Progenitor cell of endocrine pancreas (in vitro differentiated cells): ENCODE measurements around the gene ADSL. TPM values are rescaled to one million over a fixed set of nuclear protein-coding genes. Genes with fewer than 3 reads are reported as not detected.

ENCODE experiments used
- DNase-seq: peaks from one replicate; pipeline ENCODE4 v3.0.0; 2021; ENCODE audit warnings: low spot score; ENCODE audit not compliant: unreplicated experiment
- H3K27ac Mint-ChIP-seq: 2 replicates; pipeline ENCODE4 v1.8.0; 2021; ENCODE audit warnings: mild to moderate bottlenecking, moderate library complexity, mixed read lengths
- H3K27me3 Mint-ChIP-seq: 2 replicates; pipeline ENCODE4 v1.8.0; 2021; ENCODE audit warnings: mixed read lengths
- H3K36me3 Mint-ChIP-seq: 2 replicates; pipeline ENCODE4 v1.8.0; 2022; ENCODE audit warnings: mixed read lengths; ENCODE audit not compliant: insufficient read depth
- H3K4me1 Mint-ChIP-seq: 2 replicates; pipeline ENCODE4 v1.8.0; 2021; ENCODE audit warnings: low read depth, mixed read lengths
- H3K4me3 Mint-ChIP-seq: 2 replicates; pipeline ENCODE4 v1.8.0; 2021; ENCODE audit warnings: low read depth, mild to moderate bottlenecking, moderate library complexity, mixed read lengths
- H3K9me3 Mint-ChIP-seq: 2 replicates; pipeline ENCODE4 v1.8.0; 2021; ENCODE audit warnings: low read depth, mixed read lengths
- total RNA-seq: library from RNA; stranded (reverse); gene quantifications from 2 replicates; pipeline ENCODE4 v1.2.1, GENCODE V29; 2021
- TF ChIP-seq, protein P1 (sequence below): fragments of 200-600 bp; sonication (generic); IDR thresholded peaks from one replicate; pipeline ENCODE4 v1.5.0; 2021; ENCODE audit warnings: antibody characterized with exemption, mild to moderate bottlenecking; ENCODE audit not compliant: unreplicated experiment

Gene ADSL
- total RNA-seq, 1 donor from 2014 or later: 85.0 TPM

DNA sequence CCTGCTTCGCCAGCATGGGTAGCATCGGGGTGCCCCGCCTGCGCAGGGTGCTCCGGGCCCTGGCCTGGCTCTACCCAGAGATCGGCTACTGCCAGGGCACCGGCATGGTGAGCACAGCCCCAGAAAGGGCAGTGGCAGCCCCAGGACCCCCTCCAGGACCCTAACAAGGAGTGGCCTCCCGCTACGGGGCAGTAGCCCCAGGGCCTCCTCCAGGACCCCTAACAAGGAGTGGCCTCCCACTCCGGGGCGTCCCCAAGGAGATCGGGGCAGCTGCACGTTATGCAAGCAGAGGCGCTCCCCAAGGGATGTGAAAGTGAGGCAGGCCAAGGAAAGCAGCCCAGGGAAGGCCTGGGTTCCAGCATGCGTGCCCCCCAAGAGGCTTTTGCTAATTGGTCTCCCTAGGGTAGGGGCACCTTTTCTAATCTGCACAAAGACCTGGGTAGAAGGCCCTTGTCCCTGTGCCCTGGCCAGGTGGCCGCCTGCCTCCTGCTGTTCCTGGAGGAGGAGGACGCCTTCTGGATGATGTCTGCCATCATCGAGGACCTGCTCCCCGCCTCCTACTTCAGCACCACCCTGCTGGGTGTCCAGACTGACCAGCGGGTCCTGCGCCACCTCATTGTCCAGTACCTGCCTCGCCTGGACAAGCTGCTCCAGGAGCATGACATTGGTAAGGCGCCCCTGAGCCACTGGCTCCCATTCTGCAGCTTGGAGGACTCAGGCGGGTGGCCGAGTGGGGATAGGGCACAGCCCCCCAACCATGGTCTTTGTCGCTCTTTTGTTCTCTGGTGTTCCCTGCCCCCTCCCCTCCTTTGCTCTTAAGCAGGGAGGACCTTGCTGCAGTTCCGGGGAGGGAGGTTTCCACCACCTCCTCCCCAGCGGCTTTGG lies 59.1 kb downstream of the ADSL start:
- Mint-ChIP-seq H3K27ac (no peak overlapping the region), H3K36me3 (peaks cover 18% of the 10 kb centered on the region), H3K4me3 (no peak overlapping the region), H3K27me3 (no peaks in the 10 kb centered on the region), H3K9me3 (no peaks in the 10 kb centered on the region), H3K4me1 (no peaks in the 10 kb centered on the region)
- no peak for DNase-seq
- TF ChIP-seq, protein P1, sequence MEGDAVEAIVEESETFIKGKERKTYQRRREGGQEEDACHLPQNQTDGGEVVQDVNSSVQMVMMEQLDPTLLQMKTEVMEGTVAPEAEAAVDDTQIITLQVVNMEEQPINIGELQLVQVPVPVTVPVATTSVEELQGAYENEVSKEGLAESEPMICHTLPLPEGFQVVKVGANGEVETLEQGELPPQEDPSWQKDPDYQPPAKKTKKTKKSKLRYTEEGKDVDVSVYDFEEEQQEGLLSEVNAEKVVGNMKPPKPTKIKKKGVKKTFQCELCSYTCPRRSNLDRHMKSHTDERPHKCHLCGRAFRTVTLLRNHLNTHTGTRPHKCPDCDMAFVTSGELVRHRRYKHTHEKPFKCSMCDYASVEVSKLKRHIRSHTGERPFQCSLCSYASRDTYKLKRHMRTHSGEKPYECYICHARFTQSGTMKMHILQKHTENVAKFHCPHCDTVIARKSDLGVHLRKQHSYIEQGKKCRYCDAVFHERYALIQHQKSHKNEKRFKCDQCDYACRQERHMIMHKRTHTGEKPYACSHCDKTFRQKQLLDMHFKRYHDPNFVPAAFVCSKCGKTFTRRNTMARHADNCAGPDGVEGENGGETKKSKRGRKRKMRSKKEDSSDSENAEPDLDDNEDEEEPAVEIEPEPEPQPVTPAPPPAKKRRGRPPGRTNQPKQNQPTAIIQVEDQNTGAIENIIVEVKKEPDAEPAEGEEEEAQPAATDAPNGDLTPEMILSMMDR: no peak

DNA sequence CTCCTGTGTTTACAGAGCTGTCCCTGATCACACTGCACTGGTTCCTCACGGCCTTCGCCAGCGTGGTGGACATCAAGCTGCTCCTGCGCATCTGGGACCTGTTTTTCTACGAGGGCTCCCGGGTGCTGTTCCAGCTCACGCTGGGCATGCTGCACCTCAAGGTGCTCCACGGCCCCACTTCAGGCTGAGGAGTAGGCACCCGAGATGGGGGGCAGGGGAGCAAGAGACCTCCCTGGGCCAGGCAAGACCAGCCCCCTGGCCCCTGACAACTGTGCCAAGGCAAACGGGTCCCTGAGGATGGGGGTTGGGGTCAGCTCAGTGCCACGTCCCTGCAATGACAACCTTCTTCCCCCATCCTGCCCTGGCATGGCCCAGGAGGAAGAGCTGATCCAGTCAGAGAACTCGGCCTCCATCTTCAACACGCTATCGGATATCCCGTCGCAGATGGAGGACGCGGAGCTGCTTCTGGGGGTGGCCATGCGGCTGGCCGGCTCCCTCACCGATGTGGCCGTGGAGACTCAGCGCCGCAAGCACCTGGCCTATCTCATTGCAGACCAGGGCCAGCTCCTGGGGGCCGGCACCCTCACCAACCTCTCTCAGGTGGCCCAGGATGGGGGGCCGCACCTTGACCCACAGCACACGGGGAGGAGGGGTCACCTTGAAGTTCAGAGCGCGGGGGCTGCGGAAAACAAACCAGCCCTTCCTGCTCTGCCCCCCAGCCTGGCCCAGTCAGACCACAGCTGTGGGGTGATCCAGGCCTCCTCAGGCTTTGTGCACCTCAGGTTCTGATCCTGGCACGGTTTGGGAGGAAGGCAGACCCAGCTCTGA lies 60.0 kb downstream of the ADSL start:
- Mint-ChIP-seq H3K4me1 (no peaks in the 10 kb centered on the region), H3K27me3 (no peaks in the 10 kb centered on the region), H3K27ac (no peak overlapping the region), H3K9me3 (no peaks in the 10 kb centered on the region), H3K4me3 (no peak overlapping the region), H3K36me3 (peaks cover 18% of the 10 kb centered on the region)
- TF ChIP-seq, protein P1: no peak
- no peak for DNase-seq

- Mint-ChIP-seq H3K36me3 (peaks cover 15% of the 10 kb centered on the region), H3K4me3 (no peak overlapping the region)
These were observed 60.9 kb downstream of the ADSL start for GRCh38 chr22:40407021-40407761.

DNA sequence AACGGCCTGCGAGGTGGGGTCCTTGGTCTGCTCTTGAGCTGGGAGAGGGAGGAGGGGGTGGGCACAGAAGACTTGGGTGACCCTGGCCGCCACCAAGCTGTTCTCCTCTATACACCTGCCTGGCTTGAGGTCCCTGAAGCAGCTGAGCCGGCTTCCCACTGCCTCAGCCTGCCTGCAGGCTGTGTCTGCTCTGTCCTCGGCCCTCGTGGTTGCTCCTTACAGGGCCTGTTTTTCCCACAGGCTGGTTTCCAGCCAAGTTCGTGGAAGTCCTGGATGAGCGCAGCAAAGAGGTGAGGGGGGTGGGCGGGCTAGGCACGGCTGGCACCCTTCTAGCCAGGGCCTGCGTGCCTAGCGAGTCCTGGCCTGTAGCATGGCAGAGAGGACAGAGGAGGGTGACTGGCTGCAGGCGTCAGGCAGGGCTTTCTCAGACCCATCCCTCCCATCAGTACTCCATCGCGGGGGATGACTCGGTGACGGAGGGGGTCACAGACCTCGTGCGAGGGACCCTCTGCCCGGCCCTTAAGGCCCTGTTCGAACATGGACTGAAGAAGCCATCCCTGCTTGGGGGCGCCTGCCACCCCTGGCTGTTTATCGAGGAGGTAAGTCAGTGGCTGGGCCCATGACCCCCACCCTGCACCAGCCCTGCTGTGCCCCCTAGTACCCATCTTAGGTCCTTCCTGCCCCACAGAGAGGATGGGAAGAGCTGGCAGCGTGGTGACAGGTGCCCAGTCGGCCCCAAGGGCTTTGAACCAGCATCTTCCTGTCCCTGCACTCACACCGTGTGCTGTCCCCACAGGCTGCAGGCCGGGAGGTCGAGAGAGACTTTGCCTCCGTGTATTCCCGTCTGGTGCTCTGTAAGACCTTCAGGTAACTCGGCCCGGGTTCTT lies 61.8 kb downstream of the ADSL start:
- no peak for DNase-seq
- Mint-ChIP-seq H3K9me3 (no peaks in the 10 kb centered on the region), H3K4me1 (no peaks in the 10 kb centered on the region), H3K36me3 (peaks cover 15% of the 10 kb centered on the region), H3K4me3 (no peak overlapping the region), H3K27me3 (no peaks in the 10 kb centered on the region), H3K27ac (no peak overlapping the region)
- TF ChIP-seq, protein P1: no peak

More at GRCh38 chr22:40407021-40407761, 60.9 kb downstream of the ADSL start:
- no peak overlapping the region for H3K27ac Mint-ChIP-seq
- no peak for DNase-seq
- no peaks in the 10 kb centered on the region for H3K9me3 Mint-ChIP-seq
- TF ChIP-seq, protein P1: no peak
- H3K27me3 Mint-ChIP-seq: no peaks in the 10 kb centered on the region
- no peaks in the 10 kb centered on the region for H3K4me1 Mint-ChIP-seq
